ENCODE data around the gene KRT20. TPM values are rescaled to one million over a fixed set of nuclear protein-coding genes. Genes with fewer than 3 reads are reported as not detected.

Gene KRT20
- total and polyA plus RNA-seq, 9 of the 15 experiments (the other 6 are each of a cell fraction or from before 2014, with no cell fraction given): 0.44 TPM; not detected in 8

DNA sequence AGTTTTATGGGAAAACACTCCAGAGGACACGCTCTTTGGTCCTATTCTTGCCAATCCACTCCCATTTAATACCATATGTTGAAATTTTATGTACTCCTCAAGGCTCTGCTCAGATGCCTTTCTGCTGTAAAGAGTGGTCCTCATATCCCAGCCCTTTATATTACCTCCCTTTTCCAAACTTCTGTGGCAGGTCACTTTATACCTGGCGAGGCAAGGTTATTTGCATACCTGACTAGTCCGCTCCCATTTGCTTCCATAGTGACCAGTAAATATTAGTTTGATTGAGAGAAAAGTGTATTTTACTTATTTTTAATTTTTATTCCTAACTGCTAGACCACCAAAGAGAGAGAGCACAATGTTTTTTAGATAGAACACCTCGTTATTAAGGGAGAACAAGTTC, 35.3 kb downstream of the KRT20 start (continued):
- TF ChIP-seq ZKSCAN3 (CRISPR knock-in tag; IDR thresholded peaks at IDR 0.05) (no peak), TFAM (CRISPR knock-in tag; conservative IDR thresholded peaks at IDR 0.05) (no peak), HEY1 (CRISPR knock-in tag; IDR thresholded peaks at IDR 0.05; ENCODE audit: borderline replicate concordance) (no peak), TCF7 (IDR thresholded peaks at IDR 0.05; ENCODE audit: borderline replicate concordance) (no peak)

DNA sequence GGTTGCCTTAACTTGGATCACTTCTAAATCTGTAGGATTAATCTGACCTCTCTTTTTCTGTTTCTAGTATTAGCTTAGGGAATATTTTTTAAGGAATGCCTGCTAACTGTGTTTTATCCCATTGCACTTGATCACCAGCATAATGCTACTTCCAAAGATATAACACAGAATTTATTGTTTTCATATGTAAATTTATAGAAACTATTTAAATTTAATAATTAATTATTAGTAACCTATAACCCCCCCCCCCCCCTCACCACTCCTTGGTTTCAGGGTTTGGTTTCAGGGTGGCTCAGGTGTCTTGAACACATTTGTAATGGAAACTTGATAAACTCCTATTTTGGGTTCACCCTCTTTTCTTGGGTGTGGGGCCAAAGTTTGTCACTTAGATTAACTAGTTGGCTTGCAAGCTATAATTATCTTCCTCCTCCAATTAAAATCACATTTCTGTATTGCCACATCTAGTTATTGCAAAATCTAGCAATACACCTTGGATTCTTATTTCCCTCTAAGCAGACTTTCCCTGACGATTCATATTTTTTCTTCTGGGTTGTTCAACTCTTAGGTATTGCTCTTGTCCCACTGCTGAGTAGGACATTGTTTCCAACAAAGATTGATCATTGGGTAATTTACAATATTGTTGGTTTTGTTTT, 36.3 kb downstream of the KRT20 start:
- Histone ChIP-seq H3K4me3 (no peak overlapping the region), H3K9me1 (ENCODE audit: control insufficient read depth, insufficient read depth, low read length) (no peaks in the 10 kb centered on the region), H3K27me3 (ENCODE audit: control insufficient read depth in 2 of 2, insufficient read depth in 2 of 2, low read length in 2 of 2) (no peaks in the 10 kb centered on the region), H3K27ac (ENCODE audit: extremely low read depth, low read depth, low read length) (no peak overlapping the region), H3K36me3 (ENCODE audit: control insufficient read depth, insufficient read depth, low read length) (no peaks in the 10 kb centered on the region), H3K9me3 (replicated peaks; ENCODE audit: control insufficient read depth, insufficient read depth, low read depth, low read length) (no peaks in the 10 kb centered on the region), H3K9ac (ENCODE audit: insufficient read depth in 1 of 2, low read depth in 2 of 2, low read length in 2 of 2) (no peak overlapping the region), H3K4me1 (replicated peaks in 1 of 2; ENCODE audit: control insufficient read depth in 2 of 2, insufficient read depth in 2 of 2, low read length in 2 of 2) (peaks cover 6 to 27% of the 10 kb centered on the region in 2 experiments; a peak in 3 of 5 replicates), H3K4me2 (ENCODE audit: insufficient read depth, low read length) (no peak overlapping the region), H2AFZ (ENCODE audit: low read depth, low read length) (no peak overlapping the region), H3K79me2 (ENCODE audit: control insufficient read depth, insufficient read depth, low read length) (no peaks in the 10 kb centered on the region), H4K20me1 (replicated peaks; ENCODE audit: control insufficient read depth, insufficient read depth, low read length) (no peaks in the 10 kb centered on the region)
- ATAC-seq (no peak), DNase-seq (ENCODE audit: extremely low read depth in 1 of 4, low spot score in 3 of 4) (no peak), FAIRE-seq (no peak)
- WGBS (ENCODE audit: insufficient coverage, low coverage, missing lambda C conversion rate): 70% methylated on average over 1 of the region's 1 CpG
- in situ Hi-C loops (cut with MboI): no loop called here
- TF ChIP-seq HDAC2 (IDR thresholded peaks at IDR 0.05): no peak
- TF ChIP-seq CEBPB (tag; IDR thresholded peaks at IDR 0.05): peak; percentile 32; the same call in 1 of the 2 replicates
- TF ChIP-seq, protein P1, sequence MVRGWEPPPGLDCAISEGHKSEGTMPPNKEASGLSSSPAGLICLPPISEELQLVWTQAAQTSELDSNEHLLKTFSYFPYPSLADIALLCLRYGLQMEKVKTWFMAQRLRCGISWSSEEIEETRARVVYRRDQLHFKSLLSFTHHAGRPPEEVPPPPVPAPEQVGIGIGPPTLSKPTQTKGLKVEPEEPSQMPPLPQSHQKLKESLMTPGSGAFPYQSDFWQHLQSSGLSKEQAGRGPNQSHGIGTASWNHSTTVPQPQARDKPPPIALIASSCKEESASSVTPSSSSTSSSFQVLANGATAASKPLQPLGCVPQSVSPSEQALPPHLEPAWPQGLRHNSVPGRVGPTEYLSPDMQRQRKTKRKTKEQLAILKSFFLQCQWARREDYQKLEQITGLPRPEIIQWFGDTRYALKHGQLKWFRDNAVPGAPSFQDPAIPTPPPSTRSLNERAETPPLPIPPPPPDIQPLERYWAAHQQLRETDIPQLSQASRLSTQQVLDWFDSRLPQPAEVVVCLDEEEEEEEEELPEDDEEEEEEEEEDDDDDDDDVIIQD (CRISPR knock-in tag; IDR thresholded peaks at IDR 0.05): no peak
- TF ChIP-seq BRF1 (IDR thresholded peaks at IDR 0.05; ENCODE audit: borderline replicate concordance, extremely low read depth, insufficient read length): no peak
- TF ChIP-seq ZNF507 (tag; conservative IDR thresholded peaks at IDR 0.05): no peak
- TF ChIP-seq HNRNPK (IDR thresholded peaks at IDR 0.05; ENCODE audit: low read depth, low read length, poor library complexity, severe bottlenecking): peak; percentile 93
- no peak for TF ChIP-seq RBM17 (IDR thresholded peaks at IDR 0.05; ENCODE audit: borderline replicate concordance, low read depth, low read length)
- TF ChIP-seq MYNN (IDR thresholded peaks at IDR 0.05): no peak
- no peak for TF ChIP-seq MYNN (CRISPR knock-in tag; IDR thresholded peaks at IDR 0.05)
- POLR2A ChIA-PET: interaction anchor here (1.2 kb wide), 1 partner anchor 10 kb away, joined by 5 read pairs; no protein-coding TSS in a partner anchor
- BruUV-seq (replicated peaks): no TSS peak
- intact Hi-C loops (cut with micrococcal nuclease): no loop called here
- CTCF ChIA-PET (ENCODE audit: low intra/inter-chr PET ratio): no interaction called here
